ENCODE results near the gene SHE.
"Not testable (repeated sequence)": the region's sequence is repeated elsewhere in the genome, so short reads cannot be mapped to it uniquely, and the experiment has no call there.

The SHE gene

GRCh38 chr1:154502066-154502743 lies at the start of gene SHE, which contains the start of gene TDRD10:
Gene SHE (minus strand): TSS chr1:154502412. CDS start chr1:154502026, 386 bp downstream.
Gene TDRD10 (plus strand): TSS chr1:154502219. CDS start chr1:154506904, 4,685 bp downstream.
- no peak for DNase-seq

GRCh38 chr1:154551474-154551873 lies 49.3 kb upstream of the SHE start:
- no peak for DNase-seq

GRCh38 chr1:154550657-154551056 lies 48.4 kb upstream of the SHE start:
- no peak for DNase-seq

- no peak for DNase-seq
Measured at GRCh38 chr1:154550070-154550469, 47.9 kb upstream of the SHE start.

GRCh38 chr1:154549202-154549770 lies 47.1 kb upstream of the SHE start:
- DNase-seq: no peak

GRCh38 chr1:154548028-154548427 lies 45.8 kb upstream of the SHE start:
- DNase-seq: no peak

- no peak for DNase-seq
Measured at GRCh38 chr1:154547105-154547732, 45.0 kb upstream of the SHE start.

- DNase-seq: peak; percentile 59
Measured at GRCh38 chr1:154546264-154547063, 44.3 kb upstream of the SHE start.

GRCh38 chr1:154541231-154541630 lies 39.0 kb upstream of the SHE start:
- no peak for DNase-seq

GRCh38 chr1:154539486-154540483 lies 37.6 kb upstream of the SHE start:
- no peak for DNase-seq

- DNase-seq: no peak
Measured at GRCh38 chr1:154536570-154536969, 34.4 kb upstream of the SHE start.

GRCh38 chr1:154533952-154534844 lies 32.0 kb upstream of the SHE start:
- DNase-seq: peak; percentile 27

- DNase-seq: not testable (repeated sequence)
Measured at GRCh38 chr1:154531950-154532349, 29.7 kb upstream of the SHE start.

- DNase-seq: no peak
Measured at GRCh38 chr1:154529308-154529707, 27.1 kb upstream of the SHE start.

GRCh38 chr1:154527192-154527591 lies 25.0 kb upstream of the SHE start:
- DNase-seq: no peak

GRCh38 chr1:154524881-154525280 lies 22.7 kb upstream of the SHE start:
- DNase-seq: no peak

GRCh38 chr1:154521695-154522094 lies 19.5 kb upstream of the SHE start:
- no peak for DNase-seq

GRCh38 chr1:154520333-154520732 lies 18.1 kb upstream of the SHE start:
- DNase-seq: no peak

GRCh38 chr1:154519591-154519991 lies 17.4 kb upstream of the SHE start:
- DNase-seq: no peak

- DNase-seq: no peak
Measured at GRCh38 chr1:154517661-154518060, 15.4 kb upstream of the SHE start.

GRCh38 chr1:154514066-154514553 lies 11.9 kb upstream of the SHE start:
- no peak for DNase-seq
